ENCODE measurements around the gene SEC14L1.

DNA sequence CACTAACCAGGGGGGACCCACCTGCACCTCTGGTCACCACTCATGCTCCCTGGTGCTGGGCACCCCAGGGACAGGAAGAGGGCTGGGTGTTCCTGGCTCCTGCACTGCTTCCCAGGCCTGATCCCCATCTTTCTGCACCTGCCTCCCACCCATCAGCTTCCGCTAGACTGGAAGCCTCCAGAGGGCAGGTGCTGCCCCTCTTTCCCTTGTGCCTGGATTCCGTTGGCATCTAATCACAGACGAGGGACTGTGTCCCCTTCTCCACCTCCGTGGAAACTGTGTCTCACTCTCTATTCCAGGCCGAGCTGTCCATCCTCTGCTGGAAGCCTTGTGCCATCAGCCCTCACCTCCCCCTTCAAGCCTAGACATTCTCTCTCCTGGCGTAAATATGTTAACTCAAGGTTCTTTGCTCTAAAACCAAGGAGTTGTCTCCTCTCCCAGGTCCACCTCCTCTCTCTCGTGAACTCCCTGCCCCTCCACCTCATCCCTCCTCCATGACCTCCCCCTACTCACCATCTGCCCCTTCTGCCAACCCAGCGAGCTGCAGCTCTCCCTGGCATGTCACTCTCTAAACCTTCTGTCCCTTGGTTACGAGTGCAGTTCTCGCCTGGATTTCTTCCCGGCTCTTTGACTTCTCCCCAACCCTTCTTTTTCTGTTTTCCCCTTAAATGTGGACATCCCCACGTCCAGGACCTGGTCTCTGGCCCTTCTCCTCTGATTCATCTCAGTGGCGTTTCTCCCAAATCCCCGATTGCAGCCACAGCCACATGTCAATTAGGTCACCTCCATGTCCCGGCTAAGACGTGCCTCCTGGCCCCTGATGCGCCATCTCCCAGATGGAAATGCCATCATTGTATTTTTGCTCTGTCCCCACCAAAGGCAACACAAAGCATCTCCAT lies 107.7 kb downstream of the SEC14L1 start:
- no peak for TF ChIP-seq CTCF (conservative IDR thresholded peaks at IDR 0.05; ENCODE audit: low read depth, low read length)
- TF ChIP-seq EZH2 (IDR thresholded peaks at IDR 0.05; ENCODE audit: borderline replicate concordance, low read depth, low read length, poor library complexity, severe bottlenecking), result no peak

Data from A673 (cell line).